Ishikawa (cell line): ENCODE results near the gene MYMX.
A peak's percentile ranks its signal among the peaks of the same experiment; 100 is the strongest.

Experiments used
- CEBPB ChIP-seq: IDR thresholded peaks from 2 replicates; pipeline ENCODE4 v1.6.1; 2012
- CREB1 ChIP-seq: IDR thresholded peaks from 2 replicates; pipeline ENCODE4 v1.6.1; 2012; ENCODE audit warnings: low read depth
- EGR1 ChIP-seq: IDR thresholded peaks from 2 replicates; pipeline ENCODE4 v1.6.1; 2012
- EP300 ChIP-seq: IDR thresholded peaks from 2 replicates; pipeline ENCODE4 v1.6.1; 2012; ENCODE audit warnings: borderline replicate concordance
- FOXM1 ChIP-seq: IDR thresholded peaks from 2 replicates; pipeline ENCODE4 v1.6.1; 2012; ENCODE audit warnings: low read depth, borderline replicate concordance
- MAX ChIP-seq: IDR thresholded peaks from 2 replicates; pipeline ENCODE4 v1.6.1; 2012
- NFIC ChIP-seq: IDR thresholded peaks from 2 replicates; pipeline ENCODE4 v1.6.1; 2012
- RAD21 ChIP-seq: IDR thresholded peaks from 2 replicates; pipeline ENCODE4 v1.6.1; 2012; ENCODE audit warnings: low read depth
- REST ChIP-seq: IDR thresholded peaks from 2 replicates; pipeline ENCODE4 v1.6.1; 2012; ENCODE audit warnings: low read depth, mild to moderate bottlenecking
- TAF1 ChIP-seq: IDR thresholded peaks from 2 replicates; pipeline ENCODE4 v1.6.1; 2012; ENCODE audit warnings: low read depth, mild to moderate bottlenecking
- TCF12 ChIP-seq: IDR thresholded peaks from 2 replicates; pipeline ENCODE4 v1.6.1; 2012; ENCODE audit warnings: low read depth
- TEAD4 ChIP-seq: IDR thresholded peaks from 2 replicates; pipeline ENCODE4 v1.6.1; 2012
- USF1 ChIP-seq: IDR thresholded peaks from 2 replicates; pipeline ENCODE4 v1.6.1; 2012
- YY1 ChIP-seq: IDR thresholded peaks from 2 replicates; pipeline ENCODE4 v1.6.1; 2012; ENCODE audit warnings: low read depth
- ZBTB7A ChIP-seq: IDR thresholded peaks from 2 replicates; pipeline ENCODE4 v1.6.1; 2012; ENCODE audit warnings: low read depth

Gene MYMX

GRCh38 chr6:44247338-44248302 lies 30.9 kb downstream of the MYMX start:
- TF ChIP-seq ZBTB7A (peak; percentile 50; the same call in 1 of the 2 replicates), MAX (peak; percentile 88), TEAD4 (no peak), EP300 (no peak), FOXM1 (no peak), NFIC (no peak), YY1 (peak; percentile 84)

- TF ChIP-seq EP300 (no peak), TCF12 (no peak), TAF1 (no peak), RAD21 (no peak), ZBTB7A (no peak), REST (no peak), USF1 (no peak), YY1 (no peak)
Measured at GRCh38 chr6:44248579-44248978, 31.9 kb downstream of the MYMX start.

- TF ChIP-seq TEAD4 (no peak), TAF1 (no peak), TCF12 (no peak), RAD21 (no peak), ZBTB7A (no peak), MAX (no peak), EP300 (no peak), CEBPB (no peak), EGR1 (no peak)
Measured at GRCh38 chr6:44249082-44249748, 32.5 kb downstream of the MYMX start.

GRCh38 chr6:44250067-44250717 lies 33.5 kb downstream of the MYMX start:
- no peak for TF ChIP-seq TAF1
- TF ChIP-seq TCF12, result no peak
- no peak for TF ChIP-seq NFIC
- TF ChIP-seq CEBPB, result no peak
- TF ChIP-seq RAD21, result no peak
- no peak for TF ChIP-seq FOXM1
- no peak for TF ChIP-seq USF1
- TF ChIP-seq ZBTB7A, result no peak
- TF ChIP-seq CREB1, result no peak
- TF ChIP-seq EGR1, result no peak
- no peak for TF ChIP-seq YY1
- TF ChIP-seq REST, result no peak
- TF ChIP-seq TEAD4, result no peak

GRCh38 chr6:44250718-44251123 lies 34.0 kb downstream of the MYMX start:
- no peak for TF ChIP-seq YY1
- no peak for TF ChIP-seq EGR1
- no peak for TF ChIP-seq TCF12
- no peak for TF ChIP-seq EP300
- TF ChIP-seq REST, result no peak
- TF ChIP-seq TEAD4, result no peak
- no peak for TF ChIP-seq ZBTB7A
- TF ChIP-seq CEBPB, result no peak
- TF ChIP-seq MAX, result no peak
- no peak for TF ChIP-seq CREB1
- TF ChIP-seq TAF1, result no peak
